Neural cell (in vitro differentiated cells): ENCODE results near the gene CSF2RB. TPM values are rescaled to one million over a fixed set of nuclear protein-coding genes. Genes with fewer than 3 reads are reported as not detected.

Source experiments
- H2AFZ ChIP-seq: fragments of 200-600, 300-800 bp; sonication (generic), shearing (Covaris generic); 2 replicates; pipeline ENCODE4 v1.6.0; 2014; ENCODE audit warnings: low read depth, mild to moderate bottlenecking, antibody characterized with exemption, low read length, moderate library complexity
- H3F3A ChIP-seq: fragments of 200-600 bp; shearing (Covaris generic); 2 replicates; pipeline ENCODE4 v1.6.1; 2016; ENCODE audit warnings: mild to moderate bottlenecking, moderate library complexity, mixed read lengths, antibody characterized with exemption, low read length; ENCODE audit not compliant: insufficient read depth, poor library complexity, severe bottlenecking
- H3K27ac ChIP-seq: fragments of 200-600, 300-800 bp; sonication (generic), shearing (Covaris generic); 2 replicates; pipeline ENCODE4 v1.5.1; 2014; ENCODE audit warnings: mild to moderate bottlenecking, low read length, moderate library complexity
- H3K27me3 ChIP-seq: fragments of 300-800, 200-600 bp; sonication (generic), shearing (Covaris generic); 2 replicates; pipeline ENCODE4 v1.6.0; 2014; ENCODE audit warnings: mild to moderate bottlenecking, low read depth, low read length, moderate library complexity; ENCODE audit not compliant: insufficient read depth
- H3K36me3 ChIP-seq: fragments of 300-800, 200-600 bp; sonication (generic), shearing (Covaris generic); 2 replicates; pipeline ENCODE4 v1.5.1; 2014; ENCODE audit warnings: mild to moderate bottlenecking, antibody characterized with exemption, low read length, moderate library complexity; ENCODE audit not compliant: insufficient read depth
- H3K4me2 ChIP-seq: fragments of 300-800, 200-600 bp; sonication (generic), shearing (Covaris generic); 2 replicates; pipeline ENCODE4 v1.6.0; 2014; ENCODE audit warnings: mild to moderate bottlenecking, low read length
- H3K4me3 ChIP-seq: fragments of 300-800, 200-600 bp; sonication (generic), shearing (Covaris generic); 2 replicates; pipeline ENCODE4 v1.5.1; 2014; ENCODE audit warnings: mild to moderate bottlenecking, low read length, moderate library complexity
- H3K79me2 ChIP-seq: fragments of 200-600 bp; shearing (Covaris generic); replicated peaks from 2 replicates; pipeline ENCODE4 v1.6.0; 2014; ENCODE audit warnings: mild to moderate bottlenecking, low read length, moderate library complexity; ENCODE audit not compliant: insufficient read depth
- H3K9ac ChIP-seq: fragments of 300-800, 200-600 bp; sonication (generic), shearing (Covaris generic); 2 replicates; pipeline ENCODE4 v1.6.1; 2016; ENCODE audit warnings: mild to moderate bottlenecking, low read length, mixed read lengths
- H3K9me2 ChIP-seq: fragments of 200-600 bp; shearing (Covaris generic); 2 replicates; pipeline ENCODE4 v1.6.1; 2016; ENCODE audit warnings: mild to moderate bottlenecking, low read length, mixed read lengths; ENCODE audit not compliant: insufficient read depth
- H3K9me3 ChIP-seq: fragments of 200-600, 300-800 bp; sonication (generic), shearing (Covaris generic); 2 replicates; pipeline ENCODE4 v1.6.1; 2016; ENCODE audit warnings: mild to moderate bottlenecking, mixed run types, low read length, moderate library complexity, mixed read lengths
- H4K20me1 ChIP-seq: fragments of 200-600 bp; shearing (Covaris generic); 2 replicates; pipeline ENCODE4 v1.6.1; 2016; ENCODE audit warnings: mild to moderate bottlenecking, mixed run types; ENCODE audit not compliant: insufficient read depth
- EP300 ChIP-seq: fragments of 450-650 bp; conservative IDR thresholded peaks from 2 replicates; pipeline ENCODE4 v1.6.1; 2014; ENCODE audit warnings: antibody characterized with exemption, mild to moderate bottlenecking, moderate library complexity; ENCODE audit not compliant: poor library complexity, severe bottlenecking
- EZH2 ChIP-seq: fragments of 200-600, 300-800 bp; shearing (Covaris generic), sonication (generic); IDR thresholded peaks from 2 replicates; pipeline ENCODE4 v1.6.1; 2014; ENCODE audit warnings: antibody characterized with exemption, low read length, borderline replicate concordance, mild to moderate bottlenecking; ENCODE audit not compliant: insufficient read depth, poor library complexity, severe bottlenecking
- MXI1 ChIP-seq: fragments of 450-650 bp; conservative IDR thresholded peaks from 2 replicates; pipeline ENCODE4 v1.6.1; 2014; ENCODE audit warnings: antibody characterized with exemption, mild to moderate bottlenecking; ENCODE audit not compliant: poor library complexity, severe bottlenecking
- POLR2AphosphoS5 ChIP-seq: IDR thresholded peaks from 2 replicates; pipeline ENCODE4 v1.6.1; 2012
- RAD21 ChIP-seq: fragments of 450-650 bp; conservative IDR thresholded peaks from 2 replicates; pipeline ENCODE4 v1.6.1; 2014; ENCODE audit warnings: antibody characterized with exemption, mild to moderate bottlenecking, moderate library complexity
- REST ChIP-seq: IDR thresholded peaks from 2 replicates; pipeline ENCODE4 v1.6.1; 2012; ENCODE audit warnings: borderline replicate concordance
- SMC3 ChIP-seq: fragments of 450-650 bp; conservative IDR thresholded peaks from 2 replicates; pipeline ENCODE4 v1.6.1; 2014; ENCODE audit warnings: antibody characterized with exemption, mild to moderate bottlenecking, moderate library complexity; ENCODE audit not compliant: poor library complexity
- TAF1 ChIP-seq: IDR thresholded peaks from 2 replicates; pipeline ENCODE4 v1.6.1; 2012; ENCODE audit warnings: low read depth
- polyA plus RNA-seq: library from polyadenylated mRNA; depleted of rRNA; stranded (reverse); fragments of >200 nt; gene quantifications from 2 replicates; pipeline ENCODE4 v1.2.3, GENCODE V29; 2014
- TF ChIP-seq, protein P1 (sequence below): fragments of 450-650 bp; IDR thresholded peaks from 2 replicates; pipeline ENCODE4 v1.5.1; 2014; ENCODE audit warnings: antibody characterized with exemption, mild to moderate bottlenecking, moderate library complexity; ENCODE audit not compliant: poor library complexity, severe bottlenecking

The CSF2RB gene
- polyA plus RNA-seq, 1 donor from 2014 or later: not detected

DNA sequence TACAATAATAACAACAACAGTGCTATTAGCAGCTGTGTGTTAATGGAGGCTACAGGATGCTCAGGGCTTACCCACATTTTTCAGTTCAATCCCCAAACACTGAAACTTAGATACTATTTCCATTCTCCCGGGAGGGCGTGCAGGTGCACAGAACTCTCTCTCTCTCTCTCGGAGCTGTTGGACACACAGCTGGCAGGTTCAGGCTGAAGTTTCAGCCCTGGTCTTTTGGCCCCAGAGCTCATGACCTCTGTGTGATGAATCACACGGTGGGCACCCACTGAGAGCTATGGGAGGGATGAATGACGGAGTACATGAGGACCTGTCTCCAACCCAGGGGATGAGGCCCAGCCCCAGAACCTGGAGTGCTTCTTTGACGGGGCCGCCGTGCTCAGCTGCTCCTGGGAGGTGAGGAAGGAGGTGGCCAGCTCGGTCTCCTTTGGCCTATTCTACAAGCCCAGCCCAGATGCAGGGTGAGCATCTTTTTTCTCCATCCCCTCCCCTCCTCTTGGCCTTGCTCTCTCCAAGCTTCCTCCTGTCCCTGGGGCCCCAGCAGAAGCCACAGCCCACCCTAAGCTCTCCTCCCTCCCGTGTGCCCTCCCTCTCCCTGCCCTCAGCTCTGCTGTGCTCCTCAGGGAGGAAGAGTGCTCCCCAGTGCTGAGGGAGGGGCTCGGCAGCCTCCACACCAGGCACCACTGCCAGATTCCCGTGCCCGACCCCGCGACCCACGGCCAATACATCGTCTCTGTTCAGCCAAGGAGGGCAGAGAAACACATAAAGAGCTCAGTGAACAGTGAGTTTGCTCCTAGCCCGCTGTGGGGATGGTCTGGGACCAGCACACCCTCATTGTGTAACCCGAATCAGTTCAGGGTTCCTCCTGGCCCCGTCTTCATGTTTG is 16.9 kb downstream of the CSF2RB start:
- Histone ChIP-seq H3K9me3 (no peaks in the 10 kb centered on the region), H3K9me2 (no peaks in the 10 kb centered on the region), H3K27me3 (no peaks in the 10 kb centered on the region), H3K27ac (no peak overlapping the region), H3F3A (no peaks in the 10 kb centered on the region), H3K36me3 (no peaks in the 10 kb centered on the region), H2AFZ (no peak overlapping the region), H3K4me3 (no peak overlapping the region), H3K79me2 (no peaks in the 10 kb centered on the region), H3K9ac (no peak overlapping the region), H4K20me1 (no peaks in the 10 kb centered on the region), H3K4me2 (no peak overlapping the region)
- TF ChIP-seq MXI1 (no peak), RAD21 (no peak), POLR2AphosphoS5 (no peak), EP300 (no peak), TAF1 (no peak), EZH2 (no peak), SMC3 (no peak), REST (no peak)
- TF ChIP-seq, protein P1, sequence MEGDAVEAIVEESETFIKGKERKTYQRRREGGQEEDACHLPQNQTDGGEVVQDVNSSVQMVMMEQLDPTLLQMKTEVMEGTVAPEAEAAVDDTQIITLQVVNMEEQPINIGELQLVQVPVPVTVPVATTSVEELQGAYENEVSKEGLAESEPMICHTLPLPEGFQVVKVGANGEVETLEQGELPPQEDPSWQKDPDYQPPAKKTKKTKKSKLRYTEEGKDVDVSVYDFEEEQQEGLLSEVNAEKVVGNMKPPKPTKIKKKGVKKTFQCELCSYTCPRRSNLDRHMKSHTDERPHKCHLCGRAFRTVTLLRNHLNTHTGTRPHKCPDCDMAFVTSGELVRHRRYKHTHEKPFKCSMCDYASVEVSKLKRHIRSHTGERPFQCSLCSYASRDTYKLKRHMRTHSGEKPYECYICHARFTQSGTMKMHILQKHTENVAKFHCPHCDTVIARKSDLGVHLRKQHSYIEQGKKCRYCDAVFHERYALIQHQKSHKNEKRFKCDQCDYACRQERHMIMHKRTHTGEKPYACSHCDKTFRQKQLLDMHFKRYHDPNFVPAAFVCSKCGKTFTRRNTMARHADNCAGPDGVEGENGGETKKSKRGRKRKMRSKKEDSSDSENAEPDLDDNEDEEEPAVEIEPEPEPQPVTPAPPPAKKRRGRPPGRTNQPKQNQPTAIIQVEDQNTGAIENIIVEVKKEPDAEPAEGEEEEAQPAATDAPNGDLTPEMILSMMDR: no peak

DNA sequence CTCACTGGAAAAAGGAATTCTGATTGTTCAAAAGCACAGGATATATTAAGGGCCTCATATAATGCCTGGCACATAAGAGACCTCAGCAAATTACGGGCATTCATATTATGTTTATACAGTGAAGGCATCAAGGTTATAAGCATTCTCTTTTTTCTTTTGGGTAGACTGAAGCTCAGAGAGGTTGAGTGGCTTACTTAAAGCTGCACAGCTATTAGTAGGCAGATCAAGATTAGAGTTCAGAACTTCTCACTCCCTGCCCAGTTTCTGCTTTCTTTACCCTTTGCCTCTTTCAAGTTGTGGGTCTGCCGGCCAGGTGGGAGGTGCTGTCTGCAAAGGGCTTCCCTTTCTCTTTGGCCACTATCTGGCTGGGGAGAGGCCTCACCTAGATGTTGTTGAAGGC is 18.0 kb downstream of the CSF2RB start:
- Histone ChIP-seq H3F3A (no peaks in the 10 kb centered on the region), H2AFZ (no peak overlapping the region), H3K9me3 (no peaks in the 10 kb centered on the region), H3K36me3 (no peaks in the 10 kb centered on the region), H3K9ac (no peak overlapping the region), H3K27ac (no peak overlapping the region), H3K4me3 (no peak overlapping the region), H4K20me1 (no peaks in the 10 kb centered on the region), H3K9me2 (no peaks in the 10 kb centered on the region), H3K79me2 (no peaks in the 10 kb centered on the region), H3K27me3 (no peaks in the 10 kb centered on the region), H3K4me2 (no peak overlapping the region)
- TF ChIP-seq TAF1 (no peak), MXI1 (no peak), EP300 (no peak), REST (no peak), POLR2AphosphoS5 (no peak), EZH2 (no peak), RAD21 (no peak), SMC3 (no peak)
- TF ChIP-seq, protein P1: no peak
